GM21576 (cell line): Measurements from ENCODE around the gene SMPX.
A peak's percentile ranks its signal among the peaks of the same experiment; 100 is the strongest.
"Not testable (repeated sequence)": the region's sequence is repeated elsewhere in the genome, so short reads cannot be mapped to it uniquely, and the experiment has no call there.

Experiments
- ATAC-seq: cut with Tn5 transposase; IDR thresholded peaks from one replicate; pipeline ENCODE4 v1.9.1; 2021; ENCODE audit warnings: mild to moderate bottlenecking, moderate library complexity; ENCODE audit not compliant: unreplicated experiment

SMPX gene

DNA sequence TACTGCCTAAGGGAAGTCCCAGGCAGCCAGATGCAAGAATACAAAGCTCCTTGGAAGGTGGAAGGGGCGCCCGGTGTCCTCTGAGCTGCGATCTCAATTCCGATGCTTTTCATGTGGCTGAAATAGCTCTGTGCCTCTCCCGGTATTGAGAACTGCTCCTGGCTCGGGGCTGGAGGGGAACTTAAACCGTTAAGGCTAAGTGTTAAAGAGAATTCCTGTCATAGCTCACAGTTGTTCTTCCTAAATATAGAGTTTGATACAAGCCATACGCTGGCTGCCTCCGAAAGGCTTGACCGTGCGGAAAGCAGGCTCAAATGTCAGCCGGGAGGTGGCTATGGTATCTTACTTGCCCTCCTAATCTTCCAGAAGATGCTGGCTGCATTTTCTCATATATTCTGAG, at the start of gene SMPX:
Gene SMPX, minus strand, starts transcription at position 157 of the 400 bp plus-strand sequence. CDS start 3,826 bp downstream, outside the sequence.
- no peak for ATAC-seq

DNA sequence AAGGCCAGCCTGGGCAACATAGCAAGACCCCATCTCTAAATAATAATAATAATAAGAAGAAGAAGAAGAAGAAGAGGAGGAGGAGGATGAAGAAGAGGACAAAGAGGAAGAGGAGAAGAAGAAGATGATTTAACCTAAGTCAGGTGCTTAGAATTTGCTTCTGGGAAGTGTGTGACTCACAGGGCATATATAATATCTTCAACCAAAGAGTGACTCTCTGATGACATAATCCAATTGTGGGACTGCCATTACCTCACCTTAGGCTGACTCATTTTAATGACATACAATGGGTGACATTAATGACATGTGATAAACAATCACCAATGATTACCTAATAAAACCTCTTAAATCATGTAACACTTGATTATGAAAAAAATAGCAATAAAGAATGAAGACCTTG, 48.8 kb upstream of the SMPX start:
- no peak for ATAC-seq

DNA sequence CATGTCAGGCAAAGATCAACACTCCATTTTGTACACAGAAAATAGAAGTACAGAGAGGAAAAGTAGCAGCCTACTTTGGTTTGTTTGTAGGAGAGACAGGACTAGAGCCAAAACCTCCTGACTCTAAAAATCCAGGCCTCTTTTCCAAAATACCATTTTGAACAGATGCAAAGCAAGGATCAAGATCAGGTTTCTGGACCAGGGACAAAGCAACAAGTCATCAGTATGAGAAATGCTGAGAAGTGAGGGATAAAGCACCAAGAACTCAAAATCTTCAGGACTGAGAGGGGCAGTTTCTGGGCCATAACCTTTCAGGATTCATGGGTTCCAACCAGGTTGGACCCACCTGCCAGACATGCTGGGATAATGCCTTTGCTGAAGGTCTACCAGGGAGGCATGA, 44.9 kb upstream of the SMPX start:
- no peak for ATAC-seq

DNA sequence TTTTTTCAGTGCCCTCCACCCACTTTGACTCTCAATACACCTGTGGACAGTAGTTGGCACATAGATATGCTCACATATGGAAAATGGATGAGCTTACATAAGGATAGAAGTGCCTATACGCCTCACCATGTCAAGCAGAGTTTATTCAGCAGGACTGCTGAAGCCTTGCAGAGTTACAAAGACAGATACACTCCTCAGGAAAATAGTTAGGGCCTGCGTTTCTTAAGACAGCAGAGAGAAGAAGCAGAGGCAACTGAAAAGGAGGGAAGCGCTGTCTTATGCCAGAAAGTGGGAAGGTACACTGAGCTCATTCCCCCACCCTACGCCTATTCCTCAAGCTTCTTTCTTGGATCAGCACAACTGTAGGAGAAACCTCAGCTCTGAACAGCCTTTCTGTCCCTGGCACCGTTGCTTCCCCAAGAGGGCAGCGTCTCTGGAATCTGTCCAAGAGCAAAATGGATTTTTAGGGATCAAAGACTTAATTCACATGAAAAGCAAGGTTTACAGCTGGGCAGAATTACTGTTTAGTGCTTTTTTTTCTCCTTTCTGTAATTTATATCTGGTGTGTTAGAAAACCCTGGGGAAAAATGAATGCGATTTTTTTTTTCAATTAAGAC, 44.2 kb upstream of the SMPX start:
- ATAC-seq: no peak

DNA sequence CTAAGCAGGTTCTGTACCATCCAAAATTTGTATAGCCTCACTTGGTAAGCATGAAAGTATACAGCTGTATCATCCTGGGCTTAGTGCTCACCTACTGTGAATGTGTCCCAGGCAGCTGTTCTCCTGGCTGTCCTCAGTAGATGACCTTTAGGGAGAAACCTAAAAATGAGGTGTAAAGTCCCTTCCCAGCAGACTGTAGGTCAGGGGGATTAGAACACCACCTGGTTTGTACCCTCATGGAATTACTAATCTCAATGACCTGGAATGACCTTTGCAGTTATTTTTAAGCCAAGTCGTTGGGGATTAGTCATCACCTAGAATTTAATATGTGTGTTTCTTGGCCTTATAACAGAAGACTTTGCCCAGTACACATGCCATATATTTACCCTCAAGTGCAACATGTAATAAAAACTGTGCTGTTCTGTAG, 42.4 kb upstream of the SMPX start:
- ATAC-seq: no peak

DNA sequence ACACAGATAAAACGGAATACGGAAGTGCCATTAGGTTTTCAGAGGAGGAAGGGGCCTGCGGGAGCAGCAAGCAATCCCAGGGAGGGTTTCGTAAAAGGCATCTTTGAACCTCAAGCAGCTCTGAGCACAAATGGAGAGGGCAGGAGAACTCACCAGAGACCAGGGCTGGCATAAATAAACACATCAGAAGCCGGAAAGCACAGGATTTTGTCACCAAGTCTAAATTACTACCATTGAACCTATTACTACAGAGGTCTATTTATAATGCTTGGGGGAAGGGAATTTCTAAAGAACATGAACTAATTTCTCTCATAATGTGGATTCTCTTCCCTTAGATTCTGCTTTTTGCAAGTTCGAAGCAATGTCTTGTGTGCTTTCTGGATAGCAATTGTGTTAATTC, 41.9 kb upstream of the SMPX start:
- ATAC-seq: no peak

DNA sequence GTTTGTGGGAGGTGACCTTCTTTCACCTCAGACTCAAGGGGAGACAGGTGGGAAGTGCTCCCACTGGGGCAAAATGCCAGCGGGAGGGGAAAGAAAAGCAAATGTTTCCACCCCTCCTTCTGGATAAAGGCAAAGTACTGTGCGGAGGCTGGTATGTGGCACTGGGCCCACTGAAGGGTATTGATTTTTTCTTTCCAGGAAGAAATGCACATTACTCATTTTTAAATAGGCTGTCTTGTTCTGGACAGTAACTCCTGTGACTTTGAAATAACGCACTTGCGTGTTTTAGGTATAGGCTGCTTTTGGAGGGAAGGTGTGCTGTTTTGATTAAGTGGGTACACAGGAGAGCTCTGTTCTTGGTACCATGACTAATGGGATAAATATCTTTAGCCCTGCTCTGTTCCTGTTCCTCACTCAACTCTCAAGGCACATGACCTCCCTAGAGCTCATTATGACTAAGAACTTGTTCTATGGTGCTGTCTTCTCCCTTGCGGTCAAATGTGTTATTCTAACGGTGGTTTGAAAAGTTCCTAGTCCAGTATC, 40.8 kb upstream of the SMPX start:
- ATAC-seq: peak; percentile 65

DNA sequence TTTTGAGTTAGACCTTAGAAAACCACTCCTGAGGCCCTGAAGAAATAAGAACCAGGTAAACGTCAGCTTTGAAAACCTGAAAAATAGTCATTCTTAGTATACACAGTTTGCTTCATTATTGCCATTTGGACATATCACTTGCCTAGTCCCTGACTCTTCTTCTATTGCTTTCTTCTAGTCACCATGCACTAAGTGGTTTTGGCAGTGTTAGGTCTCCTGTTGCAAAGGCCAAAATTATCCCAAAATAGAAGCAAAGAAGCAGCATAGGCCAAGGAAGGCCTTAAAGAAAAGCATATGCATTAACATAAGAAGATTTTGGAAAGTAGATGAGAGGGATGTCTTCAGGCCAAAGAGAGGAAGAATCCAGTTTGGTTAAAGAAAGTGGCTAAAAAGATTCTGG, 24.1 kb upstream of the SMPX start:
- ATAC-seq: no peak

DNA sequence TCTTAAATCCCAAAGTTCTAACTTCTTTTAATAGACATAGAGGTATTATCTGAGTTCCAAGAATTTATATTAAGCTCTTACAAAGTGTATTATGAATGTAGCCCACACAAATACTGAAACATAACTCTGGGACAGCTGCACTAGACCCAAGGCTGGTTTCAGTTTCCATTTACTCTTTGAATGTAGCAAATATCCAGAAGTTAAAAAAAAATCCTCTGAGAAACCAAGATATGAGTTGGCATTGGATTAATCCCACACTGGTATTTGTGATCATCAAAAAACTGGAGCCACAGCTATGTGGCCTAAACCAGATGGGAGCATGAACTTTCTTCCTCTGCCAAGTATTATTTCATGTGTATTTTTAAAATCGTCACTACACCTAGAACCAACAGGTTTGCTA, 23.6 kb upstream of the SMPX start:
- ATAC-seq: peak; percentile 51

DNA sequence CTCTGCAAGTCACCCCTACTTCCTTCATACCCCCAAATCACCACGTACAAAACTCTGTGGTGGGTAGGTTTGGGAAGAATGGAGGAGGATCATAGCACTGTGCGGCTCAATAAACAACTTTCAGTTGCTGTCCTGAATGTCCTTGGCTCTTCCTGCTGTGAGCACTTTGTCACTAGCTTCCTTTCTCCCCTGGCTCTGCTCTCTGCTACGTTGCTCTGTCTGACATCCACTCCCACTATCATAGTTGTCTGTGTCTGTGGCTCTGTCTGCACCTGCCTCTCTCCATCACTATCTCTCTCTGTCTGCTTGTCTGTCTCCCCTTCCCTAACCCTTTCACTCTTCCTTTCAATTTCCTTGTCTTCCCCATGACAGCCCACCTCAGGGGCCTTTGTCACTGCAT, 21.2 kb upstream of the SMPX start:
- no peak for ATAC-seq

DNA sequence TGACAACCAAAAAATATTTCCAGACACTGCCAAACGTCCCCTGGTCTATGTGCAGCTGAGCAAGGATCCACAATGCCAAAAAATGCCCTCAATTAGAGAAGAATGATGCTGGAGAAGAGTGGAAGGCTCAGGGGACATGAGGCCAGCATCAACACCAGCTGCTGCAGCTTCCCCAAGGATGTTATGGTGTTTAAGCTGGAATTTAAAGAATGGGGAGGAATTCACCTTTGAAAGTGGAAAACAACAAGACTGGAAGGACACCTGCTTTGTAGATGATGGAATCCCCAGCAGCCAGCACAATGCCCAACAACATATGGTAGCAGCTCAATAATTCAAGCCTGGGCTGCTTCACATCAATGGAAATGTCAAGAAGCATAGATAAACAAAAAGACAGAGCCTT, 20.3 kb upstream of the SMPX start:
- no peak for ATAC-seq

DNA sequence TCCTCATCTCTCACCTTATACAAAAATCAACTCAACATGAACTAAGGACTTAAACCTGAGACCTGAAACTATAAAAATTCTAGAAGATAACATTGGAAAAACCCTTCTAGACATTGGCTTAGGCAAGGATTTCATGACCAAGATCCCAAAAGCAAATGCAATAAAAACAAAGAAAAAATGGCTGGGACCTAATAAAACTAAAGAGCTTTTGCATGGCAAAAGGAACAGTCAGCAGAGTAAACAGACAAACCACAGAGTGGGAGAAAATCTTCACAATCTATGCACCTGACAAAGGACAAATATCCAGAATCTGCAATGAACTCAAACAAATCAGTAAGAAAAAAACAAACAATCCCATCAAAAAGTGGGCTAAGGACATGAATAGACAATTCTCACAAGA, 17.2 kb upstream of the SMPX start:
- ATAC-seq: not testable (repeated sequence)

DNA sequence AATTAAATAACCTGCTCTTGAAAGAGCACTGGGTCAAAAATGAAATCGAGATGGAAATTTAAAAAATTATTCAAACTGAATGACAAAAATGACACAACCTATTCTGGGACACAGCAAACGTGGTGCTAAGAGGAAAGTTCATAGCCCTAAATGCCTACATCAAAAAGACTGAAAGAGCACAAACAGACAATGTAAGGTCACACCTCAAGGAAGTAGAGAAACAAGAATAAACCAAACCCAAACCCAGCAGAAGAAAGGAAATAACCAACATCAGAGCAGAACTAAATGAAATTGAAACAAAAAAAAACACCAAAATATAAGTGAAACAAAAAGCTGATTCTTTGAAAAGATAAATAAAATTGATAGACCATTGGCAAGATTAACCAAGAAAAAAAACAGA, 15.1 kb upstream of the SMPX start:
- not testable (repeated sequence) for ATAC-seq

DNA sequence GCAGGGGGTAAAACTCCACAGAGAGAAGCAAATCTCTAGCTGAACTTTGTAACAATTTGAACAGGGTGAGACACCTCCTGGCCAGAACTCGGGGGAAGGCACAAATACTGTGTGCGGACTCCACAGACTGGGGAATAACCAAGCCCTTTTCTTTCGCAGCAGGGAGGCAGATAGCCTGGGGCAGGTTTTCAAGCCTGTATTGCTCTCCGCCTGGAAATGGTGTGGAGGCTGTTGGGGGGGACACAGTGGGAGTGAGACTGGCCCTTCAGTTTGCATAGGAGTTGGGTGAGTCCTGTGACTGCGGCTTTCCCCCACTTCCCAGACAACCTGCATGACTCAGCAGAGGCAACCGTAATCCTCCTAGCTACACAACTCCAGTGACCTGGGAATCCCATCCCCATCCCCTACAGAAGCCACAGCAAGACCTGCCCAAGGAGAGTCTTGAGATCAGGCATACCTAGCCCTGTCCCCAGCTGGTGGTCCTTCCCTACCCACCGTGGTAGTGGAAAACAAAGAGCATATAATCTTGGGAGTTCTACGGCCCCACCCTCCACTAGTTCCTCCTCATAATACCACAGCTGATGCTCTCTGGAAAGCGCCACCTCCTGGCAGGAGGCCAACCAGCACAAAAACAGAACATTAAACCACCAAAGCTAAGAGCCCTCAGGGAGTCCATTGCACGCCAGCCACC, 12.9 kb upstream of the SMPX start:
- ATAC-seq: no peak

DNA sequence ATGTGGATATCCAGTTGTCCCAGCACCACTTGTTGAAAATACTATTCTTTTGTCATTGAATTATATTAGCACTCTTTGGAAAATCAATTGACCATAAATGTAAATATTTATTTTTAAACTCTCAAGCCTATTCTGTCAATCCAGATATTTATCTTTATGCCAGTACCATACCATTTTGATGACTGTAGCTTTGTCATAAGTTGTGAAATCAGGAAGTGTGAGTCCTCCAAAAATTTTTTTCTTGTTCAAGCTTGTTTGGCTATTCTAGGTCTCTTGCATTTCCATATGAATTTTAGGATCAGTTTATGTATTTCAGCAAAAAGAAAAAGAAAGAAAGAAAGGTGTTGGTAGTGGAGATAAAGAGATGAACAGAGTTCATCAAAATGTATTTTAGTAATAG, 8.2 kb upstream of the SMPX start:
- no peak for ATAC-seq

DNA sequence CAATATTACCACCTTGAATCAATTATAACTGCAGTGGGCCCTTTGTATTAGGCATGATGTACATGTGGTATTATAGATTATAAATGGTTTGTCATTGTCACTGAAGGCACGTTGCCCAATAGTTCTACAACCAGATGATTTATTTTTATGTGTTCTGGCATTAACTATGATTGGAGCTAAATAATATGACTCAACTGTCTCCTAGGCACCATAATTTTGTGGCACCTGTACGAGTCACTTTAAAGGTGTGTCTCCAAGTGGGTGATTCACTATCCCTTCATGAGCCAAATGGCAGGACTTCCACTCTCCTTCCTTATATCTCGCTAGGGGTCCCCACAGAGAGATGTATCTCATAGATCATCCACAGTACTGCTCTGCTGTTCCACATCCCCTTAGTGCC, 6.1 kb upstream of the SMPX start:
- ATAC-seq: no peak

DNA sequence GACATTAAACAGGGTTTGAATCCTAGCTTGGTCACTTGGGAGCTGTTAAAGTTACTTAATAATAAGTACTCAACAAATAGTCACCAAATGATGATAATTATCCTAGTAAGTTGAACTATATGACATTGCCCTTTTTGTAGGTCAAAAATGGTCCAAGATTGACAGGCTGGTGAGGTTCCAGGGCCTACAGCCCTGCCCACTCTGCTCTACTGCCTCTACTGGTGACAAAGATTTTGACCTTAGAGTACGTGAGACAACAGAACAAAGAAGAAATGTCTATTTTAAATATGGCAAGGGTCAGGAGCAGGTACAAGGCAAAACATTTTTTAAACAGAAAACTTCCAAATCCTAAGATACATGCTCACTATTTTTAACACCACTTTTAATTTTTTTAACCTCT, 572 bp upstream of the SMPX start:
- no peak for ATAC-seq

DNA sequence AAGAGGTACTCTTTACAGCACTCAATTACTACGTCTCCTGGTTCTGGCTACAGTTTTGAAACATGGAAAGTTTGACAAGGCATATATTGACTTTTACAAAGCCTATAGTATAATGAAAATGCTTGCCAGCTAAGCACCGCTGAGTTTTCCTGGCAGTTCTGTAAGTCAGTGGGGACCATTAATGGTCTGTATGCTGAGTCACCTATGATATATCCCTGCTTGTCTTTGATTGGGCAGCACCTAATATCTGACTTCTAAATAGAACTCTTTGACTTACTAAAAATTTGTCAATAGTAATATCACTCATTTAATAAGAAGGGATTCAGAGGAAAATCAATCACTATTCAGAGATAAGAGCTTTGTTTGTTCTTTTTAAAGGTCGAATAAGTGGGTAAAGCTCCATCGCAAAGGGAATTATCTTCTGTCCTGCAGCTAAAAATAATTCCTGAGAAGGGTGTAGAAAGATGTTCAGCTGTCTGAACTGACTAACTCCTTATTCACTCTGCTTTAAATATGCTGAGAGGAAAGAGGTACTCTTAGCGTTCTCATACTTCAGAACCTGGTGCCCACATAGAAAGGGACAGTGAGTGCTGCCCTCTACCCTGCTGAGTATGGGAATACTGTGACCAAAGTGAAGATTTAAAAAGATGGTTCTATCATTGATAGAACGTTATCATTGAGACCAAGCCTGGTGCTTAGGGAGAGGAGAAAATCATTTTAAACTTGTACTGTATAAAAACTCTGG, 959 bp downstream of the SMPX start:
- no peak for ATAC-seq

DNA sequence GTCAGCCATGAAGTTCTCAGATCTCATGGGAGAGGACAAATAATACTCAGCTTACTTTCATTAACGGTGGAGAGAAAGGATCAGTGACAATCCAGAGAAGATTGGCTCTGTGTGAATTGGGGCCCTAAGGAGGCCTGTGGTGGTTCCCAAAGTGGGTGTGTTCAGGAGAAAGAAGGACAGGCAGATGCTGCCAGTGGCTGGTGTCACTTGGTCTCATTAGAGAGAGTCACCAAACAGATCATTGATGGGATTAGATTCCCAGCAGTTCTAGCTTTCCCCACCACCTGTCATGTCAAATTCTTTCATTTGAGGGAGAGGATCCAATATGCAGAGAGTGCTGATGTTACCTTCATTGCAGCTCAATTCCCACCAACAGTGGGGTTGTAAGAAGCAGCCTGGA, 8.0 kb downstream of the SMPX start:
- ATAC-seq: no peak

DNA sequence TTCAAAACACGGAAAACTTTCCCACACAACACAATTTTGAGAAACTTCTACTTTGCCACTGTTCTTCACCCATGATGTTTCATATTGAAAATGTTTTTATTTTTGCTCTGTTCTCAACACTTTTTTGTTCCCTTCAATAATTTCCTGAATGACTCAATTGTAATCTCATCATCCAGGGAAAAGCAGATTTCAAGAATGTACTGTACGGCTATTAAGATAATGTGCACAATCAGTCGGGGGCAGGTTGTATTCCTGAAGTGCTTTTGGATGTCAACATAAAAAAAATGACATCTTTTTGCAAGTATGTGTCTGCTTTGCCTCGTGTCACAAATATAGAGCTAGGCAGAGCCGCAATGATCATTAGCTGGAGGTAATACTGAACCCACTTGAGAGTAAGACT, 9.7 kb downstream of the SMPX start:
- no peak for ATAC-seq

DNA sequence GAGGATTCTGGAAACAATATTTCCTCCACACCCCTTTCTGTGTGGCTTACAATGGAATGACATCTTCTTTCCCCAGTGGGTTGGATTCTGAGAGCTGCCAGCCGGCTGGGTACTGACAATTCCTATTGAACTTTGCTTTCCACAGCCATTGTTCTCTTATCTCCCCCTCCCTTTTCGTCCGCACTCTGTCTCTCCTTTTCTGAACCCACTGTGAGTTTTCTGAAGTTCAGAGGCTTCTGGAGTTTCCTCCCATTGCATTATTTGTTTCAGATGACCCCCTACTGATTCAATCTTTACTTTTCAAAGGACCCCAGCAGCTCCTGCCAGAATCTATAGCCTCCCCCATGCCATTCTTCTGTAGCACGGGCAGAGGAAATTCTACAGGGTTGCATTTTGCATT, 10.4 kb downstream of the SMPX start:
- ATAC-seq: no peak

DNA sequence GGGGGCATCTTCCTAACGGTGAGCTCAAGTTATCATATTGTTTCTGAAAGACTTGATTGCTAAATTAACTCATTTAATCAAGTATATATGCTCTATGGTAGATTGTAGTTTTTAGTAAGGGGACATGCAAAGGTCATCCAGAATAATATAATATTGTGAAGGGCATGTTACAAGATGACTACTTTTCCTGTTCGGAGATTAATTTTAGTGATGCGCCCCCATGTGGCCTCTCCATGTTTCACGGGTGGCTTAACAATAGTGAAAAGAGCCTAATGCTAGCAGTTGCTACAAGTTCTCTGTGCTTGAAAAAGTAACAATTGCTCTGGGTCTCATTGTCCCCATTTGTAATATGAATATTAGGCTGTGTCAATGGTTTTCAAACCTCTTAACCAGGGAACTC, 12.2 kb downstream of the SMPX start:
- peak; percentile 72 for ATAC-seq
